Endometrial microvascular endothelial cells (primary cell): Measurements from ENCODE around the gene NSFL1C. TPM values are rescaled to one million over a fixed set of nuclear protein-coding genes. Genes with fewer than 3 reads are reported as not detected.

Source experiments
- in situ Hi-C: cut with HindIII; loops from 2 replicates; pipeline ENCODE4 v1.10.0; 2017; ENCODE audit warnings: low sequenced_read_pairs, low pct_unique_long_range_greater_than_20kb; ENCODE audit errors: inconsistent ontology term
- total RNA-seq: library from RNA; depleted of rRNA; stranded (reverse); fragments of >200 nt; gene quantifications from one replicate; pipeline ENCODE4 v1.2.3, GENCODE V29; 2015; ENCODE audit errors: inconsistent ontology term

NSFL1C gene
- total RNA-seq, 1 donor from 2014 or later: 54.2 TPM

DNA sequence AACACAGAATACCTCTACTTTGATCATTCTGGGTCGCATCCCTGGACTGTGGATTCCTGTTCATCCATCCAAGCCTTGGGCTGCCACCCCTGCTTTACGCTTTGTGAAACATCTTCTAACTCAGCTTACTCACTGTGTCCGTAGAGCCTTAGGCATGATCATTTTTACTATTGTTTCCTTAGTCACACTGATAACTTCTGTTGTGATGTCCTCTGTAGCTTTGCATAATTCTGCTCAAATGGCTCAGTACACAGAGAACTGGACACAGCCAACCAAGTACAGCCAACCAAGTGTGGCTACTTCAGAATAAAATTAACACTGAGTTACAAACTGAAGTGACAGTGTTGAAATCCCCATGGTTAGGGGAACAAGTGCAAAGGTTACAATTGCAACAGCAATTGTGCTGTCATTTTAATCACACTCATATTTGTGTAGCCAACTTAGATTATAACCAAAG is 65.2 kb downstream of the NSFL1C start:
- in situ Hi-C loops: no loop called here

DNA sequence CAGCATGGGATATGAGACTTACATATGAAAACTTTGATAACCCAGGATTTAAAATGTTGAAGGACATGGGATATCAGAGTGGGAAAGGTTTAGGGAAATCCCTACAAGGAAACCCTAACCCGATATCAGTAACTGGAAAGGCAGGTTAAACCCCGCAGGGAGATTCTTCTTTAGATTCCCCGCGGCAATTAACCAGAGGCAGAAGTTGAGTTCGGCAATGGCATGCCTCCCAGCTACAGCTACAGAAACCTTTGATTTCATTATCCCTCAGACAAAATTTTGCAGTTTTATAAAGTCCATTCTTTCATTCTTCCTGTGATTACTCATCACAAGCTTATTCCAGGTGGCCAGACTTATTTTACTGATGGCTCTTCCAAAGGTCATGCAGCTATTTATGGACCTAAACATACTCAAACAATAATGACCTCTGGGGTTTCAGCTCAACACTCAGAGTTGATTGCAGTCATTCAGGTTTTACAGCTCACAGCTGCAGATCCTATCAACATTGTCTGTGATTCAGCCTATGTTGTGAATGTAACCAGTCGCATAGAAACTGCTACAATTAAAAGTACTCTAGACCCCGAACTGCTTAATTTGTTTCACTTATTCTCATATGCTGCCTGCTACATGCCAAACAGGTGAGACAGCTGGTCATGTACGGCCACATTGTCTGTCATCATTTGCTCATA is 66.8 kb downstream of the NSFL1C start:
- in situ Hi-C loops: loop anchor here (10.0 kb wide), 1 partner anchor 75 kb away; the partner anchor contains the start of gene SDCBP2

DNA sequence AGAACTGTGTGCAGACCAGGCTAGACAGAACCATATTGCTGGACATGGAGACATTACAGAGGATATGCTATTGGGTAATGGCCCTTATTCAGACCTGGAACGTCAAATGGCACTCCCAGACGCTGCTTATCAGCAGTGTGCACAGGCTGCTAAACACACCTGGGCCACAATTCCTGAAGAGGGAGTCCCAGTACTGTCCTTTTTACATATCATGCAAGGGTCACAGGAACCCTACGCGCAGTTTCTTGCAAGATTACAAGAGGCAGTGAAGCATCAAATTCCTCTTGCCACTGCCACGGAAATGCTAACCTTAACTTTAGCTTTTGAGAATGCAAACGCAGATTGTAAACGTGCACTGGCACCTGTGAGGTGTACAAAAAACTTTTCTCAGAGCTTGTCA is 68.5 kb downstream of the NSFL1C start:
- in situ Hi-C loops: loop anchor here (10.0 kb wide), 1 partner anchor 73 kb away; the partner anchor contains the start of gene SDCBP2

DNA sequence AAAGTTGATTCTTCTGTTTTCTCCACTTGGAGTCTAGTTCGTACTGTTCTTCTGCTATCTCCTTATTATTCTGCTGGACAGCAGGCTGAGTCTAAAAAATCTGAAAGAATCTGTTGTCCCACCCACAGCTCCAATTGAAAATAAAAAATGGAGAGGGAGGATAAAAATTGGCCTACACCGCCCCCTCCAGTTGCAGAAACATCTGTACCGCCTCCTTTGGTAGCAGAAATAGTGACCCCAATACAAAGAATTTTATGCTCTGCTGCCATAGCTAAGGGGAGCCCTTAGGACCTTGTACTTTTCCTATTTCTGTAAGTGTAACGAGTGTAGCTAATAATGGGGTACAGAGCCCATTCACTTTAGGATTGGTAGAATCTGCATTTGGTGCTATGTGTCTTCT is 68.9 kb downstream of the NSFL1C start:
- in situ Hi-C loops: loop anchor here (10.0 kb wide), 1 partner anchor 73 kb away; the partner anchor contains the start of gene SDCBP2

DNA sequence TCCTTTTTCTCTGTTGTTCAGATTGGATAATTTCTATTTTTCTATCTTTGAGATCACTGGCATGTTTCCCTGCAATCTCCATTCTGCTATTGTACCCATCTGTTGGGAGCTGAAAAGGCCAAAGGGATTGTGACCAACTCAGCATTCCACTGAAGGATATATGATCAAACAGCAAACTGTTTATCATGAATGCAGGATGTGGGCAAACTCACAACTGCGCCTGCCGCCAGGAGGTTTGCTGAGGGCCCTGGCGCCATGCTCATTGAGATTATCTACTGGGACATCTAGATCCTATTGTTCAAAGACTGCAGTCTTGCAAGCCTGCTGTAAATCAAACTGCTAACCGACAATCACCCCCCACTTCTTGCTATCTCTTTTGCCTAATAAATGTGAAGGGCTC is 69.9 kb downstream of the NSFL1C start:
- in situ Hi-C loops: loop anchor here (10.0 kb wide), 1 partner anchor 72 kb away; the partner anchor contains the start of gene SDCBP2

DNA sequence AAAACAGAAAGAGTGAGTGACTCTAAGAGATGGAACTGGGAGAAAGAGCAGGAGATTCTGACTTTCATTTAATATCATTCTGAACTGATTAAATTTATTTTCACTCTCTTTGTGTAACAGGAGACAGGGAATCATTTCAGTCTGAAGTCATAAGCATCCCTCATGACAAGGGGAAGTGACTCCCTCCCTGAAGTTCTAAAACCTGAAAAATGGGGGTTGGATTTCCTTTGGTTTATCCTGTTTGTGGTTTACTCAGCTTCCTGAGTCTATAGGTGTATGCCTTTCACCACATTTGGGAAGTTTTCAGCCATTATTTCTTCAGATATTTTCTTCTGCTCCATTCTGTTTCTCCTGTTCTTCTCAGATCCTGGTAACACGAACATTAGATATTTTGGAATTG is 70.4 kb downstream of the NSFL1C start:
- in situ Hi-C loops: loop anchor here (10.0 kb wide), 1 partner anchor 71 kb away; the partner anchor contains the start of gene SDCBP2

DNA sequence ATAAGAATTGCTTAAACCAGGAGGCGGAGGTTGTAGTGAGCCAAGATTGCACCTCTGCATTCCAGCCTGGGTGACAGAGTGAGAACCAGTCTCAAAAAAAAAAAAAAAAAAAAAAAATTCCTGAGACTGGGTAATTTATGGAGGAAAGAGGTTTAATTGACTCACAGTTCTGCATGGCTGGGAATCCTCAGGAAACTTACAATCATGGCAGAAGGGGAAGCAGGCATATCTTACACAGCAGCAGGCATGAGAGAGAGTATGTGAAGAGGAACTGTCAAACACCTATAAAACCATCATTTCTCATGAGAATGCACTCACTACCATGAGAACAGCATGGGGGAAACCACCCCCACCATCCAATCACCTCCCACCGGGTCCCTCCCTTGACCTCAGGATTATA is 72.0 kb downstream of the NSFL1C start:
- in situ Hi-C loops: loop anchor here (10.0 kb wide), 1 partner anchor 70 kb away; the partner anchor contains the start of gene SDCBP2

DNA sequence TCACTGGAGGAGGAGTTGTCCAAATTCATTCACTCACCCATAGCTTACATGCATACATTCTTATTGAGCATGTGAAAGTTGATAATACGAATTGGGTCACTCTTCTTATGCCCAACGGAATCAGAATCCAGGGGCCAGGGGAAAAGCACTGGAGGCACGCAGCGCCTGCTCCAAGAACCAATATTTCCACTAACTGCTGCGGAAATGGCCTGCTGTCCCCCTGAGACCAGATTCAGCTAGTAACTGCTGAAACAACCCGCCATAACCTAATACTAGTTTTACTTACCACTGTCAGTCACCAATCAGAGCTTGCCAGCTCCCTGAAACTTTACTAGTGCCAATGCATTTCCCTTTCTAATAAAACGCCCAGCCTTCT is 73.2 kb downstream of the NSFL1C start:
- in situ Hi-C loops: loop anchor here (10.0 kb wide), 1 partner anchor 69 kb away; the partner anchor contains the start of gene SDCBP2

DNA sequence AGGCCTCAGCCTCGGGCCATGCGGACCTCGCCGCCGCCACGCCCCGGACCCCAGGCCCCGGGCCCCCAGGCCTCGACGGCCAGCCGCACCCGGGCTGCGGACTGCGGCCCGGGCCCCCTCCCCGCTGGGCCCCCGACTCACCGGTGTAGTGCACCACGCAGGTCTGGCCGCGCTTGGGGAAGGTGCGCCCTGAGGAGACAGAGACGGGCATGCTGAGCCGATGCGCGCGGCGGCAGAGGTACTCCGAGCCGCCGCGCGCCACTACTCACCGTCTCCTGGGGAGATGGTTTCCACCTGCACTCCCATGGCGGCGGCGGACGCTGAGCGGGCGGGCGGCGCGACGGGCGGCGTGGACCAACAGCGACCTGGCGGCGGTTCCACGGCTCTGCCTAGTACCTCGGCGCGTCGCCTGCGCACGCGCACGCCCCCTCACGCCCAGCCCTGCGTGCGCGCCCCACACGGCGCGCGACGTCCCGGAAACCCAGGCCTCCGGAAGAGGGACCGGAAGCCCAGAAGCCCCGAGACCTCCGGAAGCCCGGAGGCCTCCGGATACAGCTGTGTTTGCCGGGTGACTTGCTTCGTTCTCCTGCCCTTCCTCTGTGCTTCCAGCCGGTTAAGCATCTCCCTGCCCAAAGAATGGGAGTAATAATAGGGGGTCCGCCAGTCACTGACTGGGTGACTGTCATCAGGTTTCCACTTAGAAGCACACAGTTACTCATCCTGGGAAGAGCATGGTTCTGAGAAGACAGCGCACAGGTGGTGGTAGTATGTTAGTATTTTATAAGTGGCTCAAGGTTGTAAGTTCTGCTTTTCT is 73.7 kb downstream of the NSFL1C start, which contains the start of gene FKBP1A:
Gene FKBP1A (minus strand): TSS at position 362 of the 814 bp plus-strand sequence. CDS start 56 bp downstream, at position 306.
- in situ Hi-C loops: loop anchor here (10.0 kb wide), 1 partner anchor 68 kb away; the partner anchor contains the start of gene SDCBP2

DNA sequence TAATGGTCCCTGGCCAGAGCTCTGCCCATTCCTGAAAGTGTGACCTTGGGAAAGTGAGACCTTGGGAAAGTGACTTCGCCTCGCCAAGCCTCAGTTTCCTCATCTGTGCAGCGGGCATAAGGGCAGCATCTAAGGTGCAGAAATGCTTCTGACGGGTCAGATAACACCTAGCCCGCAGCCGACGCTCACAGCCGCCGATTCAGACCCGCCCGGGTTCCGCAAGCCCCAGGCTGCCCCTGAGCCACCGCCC is 74.3 kb downstream of the NSFL1C start:
- in situ Hi-C loops: loop anchor here (10.0 kb wide), 1 partner anchor 68 kb away; the partner anchor contains the start of gene SDCBP2

Other genes starting within 250 kb of the NSFL1C start
- not detected for gene RAD21L1, start 240.8 kb downstream of the NSFL1C start, total RNA-seq
- gene SNPH, start 200.6 kb downstream of the NSFL1C start, total RNA-seq: 11.9 TPM
- gene SDCBP2, start 137.7 kb downstream of the NSFL1C start, total RNA-seq: 16.6 TPM
- 511 TPM for gene FKBP1A, start 73.8 kb downstream of the NSFL1C start, total RNA-seq
- 0.19 TPM for gene SIRPB2, start 24.6 kb upstream of the NSFL1C start, total RNA-seq
- not detected for gene SIRPD, start 90.9 kb upstream of the NSFL1C start, total RNA-seq
- 0.93 TPM for gene SIRPB1, start 153.2 kb upstream of the NSFL1C start, total RNA-seq
- gene SIRPG, start 190.9 kb upstream of the NSFL1C start, total RNA-seq: not detected